ENCODE measurements around the gene SDF4. TPM values are rescaled to one million over a fixed set of nuclear protein-coding genes. Genes with fewer than 3 reads are reported as not detected.

The SDF4 gene
- total and polyA plus RNA-seq, 2 experiments from 2014 or later, result 45.0 to 62.6 TPM

- peaks cover 2% of the 10 kb centered on the region; the same call in 1 of the 3 replicates for H3K36me3 Mint-ChIP-seq (ENCODE audit: low read depth)
- peaks cover 8% of the 10 kb centered on the region; the same call in 1 of the 2 replicates for H3K79me2 ChIP-seq (replicated peaks; ENCODE audit: insufficient read depth)
- no peak overlapping the region for H3K4me3 ChIP-seq
- H3K4me2 ChIP-seq, result no peak overlapping the region
- DNase-seq (ENCODE audit: low spot score), result peak; percentile 2
- no peak overlapping the region for H3K27ac Mint-ChIP-seq
- TF ChIP-seq REST (IDR thresholded peaks at IDR 0.05; ENCODE audit: unreplicated experiment), result no peak
- no peak for TF ChIP-seq POLR2AphosphoS5 (IDR thresholded peaks at IDR 0.05; ENCODE audit: low read depth)
- TF ChIP-seq NANOG (IDR thresholded peaks at IDR 0.05; ENCODE audit: borderline replicate concordance), result no peak
- TF ChIP-seq JUNB (IDR thresholded peaks at IDR 0.05; ENCODE audit: unreplicated experiment), result no peak
- no peak for TF ChIP-seq ZNF114 (CRISPR knock-in tag; IDR thresholded peaks at IDR 0.05)
- no peak for TF ChIP-seq ZNF331 (CRISPR knock-in tag; IDR thresholded peaks at IDR 0.05; ENCODE audit: low read depth)
- TF ChIP-seq, protein P1, sequence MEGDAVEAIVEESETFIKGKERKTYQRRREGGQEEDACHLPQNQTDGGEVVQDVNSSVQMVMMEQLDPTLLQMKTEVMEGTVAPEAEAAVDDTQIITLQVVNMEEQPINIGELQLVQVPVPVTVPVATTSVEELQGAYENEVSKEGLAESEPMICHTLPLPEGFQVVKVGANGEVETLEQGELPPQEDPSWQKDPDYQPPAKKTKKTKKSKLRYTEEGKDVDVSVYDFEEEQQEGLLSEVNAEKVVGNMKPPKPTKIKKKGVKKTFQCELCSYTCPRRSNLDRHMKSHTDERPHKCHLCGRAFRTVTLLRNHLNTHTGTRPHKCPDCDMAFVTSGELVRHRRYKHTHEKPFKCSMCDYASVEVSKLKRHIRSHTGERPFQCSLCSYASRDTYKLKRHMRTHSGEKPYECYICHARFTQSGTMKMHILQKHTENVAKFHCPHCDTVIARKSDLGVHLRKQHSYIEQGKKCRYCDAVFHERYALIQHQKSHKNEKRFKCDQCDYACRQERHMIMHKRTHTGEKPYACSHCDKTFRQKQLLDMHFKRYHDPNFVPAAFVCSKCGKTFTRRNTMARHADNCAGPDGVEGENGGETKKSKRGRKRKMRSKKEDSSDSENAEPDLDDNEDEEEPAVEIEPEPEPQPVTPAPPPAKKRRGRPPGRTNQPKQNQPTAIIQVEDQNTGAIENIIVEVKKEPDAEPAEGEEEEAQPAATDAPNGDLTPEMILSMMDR (conservative IDR thresholded peaks at IDR 0.05; ENCODE audit: low read depth in 2 of 2), result no peak
- TF ChIP-seq EZH2 (IDR thresholded peaks at IDR 0.05; ENCODE audit: low read depth, unreplicated experiment), result no peak
- no peak for TF ChIP-seq ZNF462 (CRISPR knock-in tag; IDR thresholded peaks at IDR 0.05)
- no peak for TF ChIP-seq ETS1 (IDR thresholded peaks at IDR 0.05)
- TF ChIP-seq CREB1 (CRISPR knock-in tag; IDR thresholded peaks at IDR 0.05; ENCODE audit: low read depth), result no peak
- no peak for TF ChIP-seq EZH2phosphoT487 (IDR thresholded peaks at IDR 0.05; ENCODE audit: unreplicated experiment)
- ATAC-seq, result no peak
- H3F3A ChIP-seq (replicated peaks; ENCODE audit: low read depth), result 0 out of 2 replicates have a peak, but pooled peaks cover 11% of the 10 kb centered on the region
- H3K4me1 ChIP-seq (ENCODE audit: insufficient read depth), result peaks cover 15% of the 10 kb centered on the region; the same call in 1 of the 2 replicates
- no peaks in the 10 kb centered on the region for H3K36me3 ChIP-seq (ENCODE audit: insufficient read depth)
- no peak overlapping the region for H3K27ac ChIP-seq (ENCODE audit: low read depth)
- no peaks in the 10 kb centered on the region for H3K9me2 ChIP-seq (ENCODE audit: insufficient read depth)
- H3K4me1 Mint-ChIP-seq, result peaks cover 22% of the 10 kb centered on the region
- H3K4me3 Mint-ChIP-seq, result no peak overlapping the region
- no peak overlapping the region for H2AFZ ChIP-seq
- H3K27me3 ChIP-seq (ENCODE audit: insufficient read depth), result no peaks in the 10 kb centered on the region
- peaks cover 20% of the 10 kb centered on the region for H3K27me3 Mint-ChIP-seq (ENCODE audit: insufficient read depth, low read depth, poor library complexity)
- H3K9me3 Mint-ChIP-seq, result no peaks in the 10 kb centered on the region
- H4K20me1 ChIP-seq (replicated peaks; ENCODE audit: insufficient read depth), result no peaks in the 10 kb centered on the region
Observed at GRCh38 chr1:1168451-1169411, 63.1 kb downstream of the SDF4 start.
